ENCODE results near the gene CAPN8.

GRCh38 chr1:223642237-223642636 lies 23.3 kb downstream of the CAPN8 start:
- TF ChIP-seq YY1 (IDR thresholded peaks at IDR 0.05; ENCODE audit: low read depth) (no peak), EP300 (IDR thresholded peaks at IDR 0.05; ENCODE audit: borderline replicate concordance) (no peak), MAX (IDR thresholded peaks at IDR 0.05) (no peak), FOXM1 (IDR thresholded peaks at IDR 0.05; ENCODE audit: borderline replicate concordance, low read depth) (no peak), USF1 (IDR thresholded peaks at IDR 0.05) (no peak), EGR1 (IDR thresholded peaks at IDR 0.05) (no peak), TAF1 (IDR thresholded peaks at IDR 0.05; ENCODE audit: low read depth) (no peak)

Data from Ishikawa (cell line).